ENCODE data around the gene CCDC159.

GRCh38 chr19:11299946-11300810 is 46.1 kb upstream of the CCDC159 start:
- TF ChIP-seq GLI4 (tag by site-specific recombination; IDR thresholded peaks at IDR 0.05) (no peak), ZNF510 (tag by site-specific recombination; IDR thresholded peaks at IDR 0.05; ENCODE audit: insufficient replicate concordance) (no peak), CTCF (tag by site-specific recombination; IDR thresholded peaks at IDR 0.05) (no peak), PBX3 (CRISPR knock-in tag; IDR thresholded peaks at IDR 0.05) (no peak), MZF1 (tag by site-specific recombination; IDR thresholded peaks at IDR 0.05; ENCODE audit: borderline replicate concordance) (no peak), ZBTB11 (tag by site-specific recombination; conservative IDR thresholded peaks at IDR 0.05; ENCODE audit: low read depth) (no peak), ZNF10 (tag by site-specific recombination; IDR thresholded peaks at IDR 0.05) (no peak), ZNF302 (tag by site-specific recombination; IDR thresholded peaks at IDR 0.05; ENCODE audit: low read depth) (no peak), RBAK (tag by site-specific recombination; IDR thresholded peaks at IDR 0.05) (no peak), SP2 (tag by site-specific recombination; IDR thresholded peaks at IDR 0.05) (no peak)
